HG02885 (cell line): ENCODE measurements around the gene REEP1.
A peak's percentile ranks its signal among the peaks of the same experiment; 100 is the strongest.
"Not testable (repeated sequence)": the region's sequence is repeated elsewhere in the genome, so short reads cannot be mapped to it uniquely, and the experiment has no call there.

ENCODE experiments used
- ATAC-seq: cut with Tn5 transposase; IDR thresholded peaks from one replicate; pipeline ENCODE4 v1.9.1; 2021; ENCODE audit warnings: mild to moderate bottlenecking; ENCODE audit not compliant: unreplicated experiment, poor library complexity

Gene REEP1

DNA sequence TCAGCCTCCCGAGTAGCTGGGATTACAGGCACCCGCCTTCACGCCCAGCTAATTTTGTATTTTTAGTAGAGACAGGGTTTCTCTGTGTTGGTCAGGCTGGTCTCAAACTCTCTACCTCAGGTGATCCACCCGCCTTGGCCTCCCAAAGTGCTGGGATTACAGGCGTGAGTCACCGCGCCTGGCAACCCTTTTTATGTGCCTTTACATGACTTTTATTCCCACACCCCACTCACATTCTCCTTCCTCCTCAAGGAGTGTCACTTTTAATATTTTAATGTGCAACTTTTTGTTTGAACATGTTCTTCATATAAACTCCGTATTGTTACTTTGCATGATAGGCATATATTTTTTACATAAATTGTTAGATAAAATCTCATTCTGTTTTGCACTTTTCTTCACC lies 108.9 kb downstream of the REEP1 start:
- ATAC-seq, result not testable (repeated sequence)

DNA sequence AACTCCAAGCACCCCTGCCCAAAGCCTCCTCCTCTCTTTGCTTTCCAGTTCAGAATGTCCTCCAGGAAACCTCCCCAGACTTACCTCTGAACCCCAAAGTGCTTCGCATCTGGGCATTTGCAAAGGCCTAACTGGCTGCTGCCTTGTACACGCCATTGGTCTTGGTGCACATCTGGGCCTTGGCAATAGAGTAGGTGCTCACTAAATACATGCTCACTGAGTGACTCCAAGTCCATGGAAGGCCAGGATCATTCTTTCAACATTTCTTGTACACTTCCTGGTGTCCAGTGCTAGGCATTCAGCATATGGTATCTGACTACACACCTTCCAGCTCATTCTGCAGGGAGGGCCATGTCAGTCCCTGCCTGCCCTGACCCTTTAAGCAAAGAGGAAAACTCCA lies 109.7 kb downstream of the REEP1 start:
- ATAC-seq, result no peak

DNA sequence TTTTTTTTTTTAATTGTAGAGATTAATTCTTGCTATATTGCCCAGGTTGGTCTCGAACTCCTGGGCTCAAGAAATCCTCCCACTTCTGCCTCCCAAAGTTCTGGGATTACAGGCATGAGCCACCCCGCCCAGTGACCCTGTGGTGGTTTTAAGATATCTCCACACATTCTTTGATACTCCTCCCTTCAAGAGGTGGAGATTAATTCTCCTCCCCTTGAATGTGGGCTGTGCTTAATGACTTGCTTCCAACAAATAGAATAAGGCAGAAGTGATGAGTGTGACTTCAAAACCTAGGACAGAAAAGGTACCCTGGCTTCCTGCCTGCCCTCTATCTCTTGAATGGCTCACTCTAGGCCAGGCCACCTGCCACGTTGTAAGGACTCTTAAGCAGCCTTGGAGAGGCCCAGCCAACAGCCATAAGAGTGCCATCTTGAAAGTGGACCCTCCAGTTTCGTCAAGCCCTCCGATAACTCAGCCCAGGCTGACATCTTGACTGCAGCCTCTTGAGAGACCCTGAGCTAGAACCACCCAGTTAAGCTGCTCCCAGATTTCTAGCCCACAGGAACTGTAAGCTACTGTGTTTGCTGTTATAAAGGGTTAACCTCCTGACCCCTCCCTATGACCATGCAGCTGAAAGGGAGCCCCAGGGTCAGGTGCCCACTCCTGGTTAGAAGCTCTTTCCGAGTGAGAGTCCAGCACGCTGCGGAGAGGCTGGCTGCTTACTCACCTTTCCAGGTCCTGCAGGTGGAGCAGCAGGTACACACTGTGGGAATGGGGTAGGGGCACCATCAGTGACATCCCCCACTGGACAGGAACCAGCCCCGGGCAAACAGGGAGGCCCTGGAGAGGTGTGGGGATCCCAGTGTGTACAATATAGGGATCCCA lies 110.5 kb downstream of the REEP1 start:
- ATAC-seq, result no peak

DNA sequence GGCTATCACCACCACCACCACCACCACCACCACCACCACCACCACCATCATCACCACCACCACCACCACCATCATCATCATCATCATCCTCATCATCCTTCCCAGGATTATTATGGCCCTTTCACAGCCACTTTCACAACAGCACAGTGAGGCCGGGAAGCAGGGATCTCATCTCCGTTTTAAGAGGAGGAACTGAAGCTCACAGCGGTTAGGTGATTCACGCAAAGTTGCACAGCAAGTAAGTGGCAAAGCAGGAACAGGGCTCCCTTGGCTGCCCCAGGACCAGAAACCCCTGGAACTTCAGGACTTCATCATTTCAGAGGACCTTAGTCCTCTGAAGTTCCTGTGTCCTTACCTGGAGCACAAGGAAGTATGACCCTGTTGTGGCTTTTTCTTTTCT lies 111.4 kb downstream of the REEP1 start:
- no peak for ATAC-seq

DNA sequence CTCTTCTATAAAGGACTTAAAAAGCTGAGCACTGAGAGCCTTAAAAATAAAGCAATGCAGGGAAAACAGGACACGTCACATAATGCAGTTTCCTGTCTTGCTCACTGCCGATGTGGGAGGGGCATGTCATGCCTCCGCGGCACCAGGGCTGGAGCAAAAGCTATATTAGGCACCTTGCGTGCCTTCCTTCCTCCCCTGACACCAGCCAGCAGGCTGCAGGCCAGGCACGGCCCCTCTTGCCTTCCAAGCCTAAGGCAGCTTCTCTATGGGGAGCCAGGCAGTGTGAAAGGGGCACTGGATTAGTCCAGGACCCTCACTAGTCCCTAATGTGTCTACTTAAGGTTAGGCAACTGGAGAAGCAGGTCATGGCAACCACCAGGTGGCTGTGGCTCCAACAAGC lies 111.8 kb downstream of the REEP1 start:
- peak; percentile 77 for ATAC-seq

DNA sequence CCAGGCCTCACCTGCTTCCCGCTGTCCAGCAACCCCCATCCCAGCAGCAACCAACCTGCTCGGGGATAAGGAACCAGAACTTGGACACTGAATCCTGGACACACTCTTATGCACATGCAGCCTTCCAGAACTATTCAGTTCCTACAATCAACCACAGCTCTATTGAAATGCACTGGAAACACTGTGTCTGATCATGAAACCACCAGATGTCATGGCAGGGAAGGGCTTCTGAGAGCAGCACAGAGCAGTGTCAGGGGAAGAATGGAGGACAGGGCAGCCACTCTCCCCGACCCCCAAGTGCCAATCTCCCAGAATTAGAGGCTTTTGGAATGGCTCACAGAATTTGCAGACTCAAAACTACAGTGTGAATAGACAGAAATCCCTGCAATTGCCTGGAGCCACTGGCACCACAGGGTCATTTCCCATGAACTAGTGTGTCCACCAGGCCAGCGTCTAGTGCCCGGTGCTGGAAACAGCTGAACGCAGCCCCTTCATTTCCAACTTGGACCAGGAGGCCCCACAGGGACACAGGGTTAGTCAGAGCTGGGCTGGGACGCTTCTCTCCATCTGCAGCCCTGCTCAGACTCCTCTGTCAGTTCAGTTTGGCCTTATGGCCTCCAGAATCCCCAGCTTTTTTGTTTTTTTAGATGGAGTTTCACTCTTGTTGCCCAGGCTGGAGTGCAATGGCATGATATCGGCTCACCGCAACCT lies 112.6 kb downstream of the REEP1 start:
- no peak for ATAC-seq

DNA sequence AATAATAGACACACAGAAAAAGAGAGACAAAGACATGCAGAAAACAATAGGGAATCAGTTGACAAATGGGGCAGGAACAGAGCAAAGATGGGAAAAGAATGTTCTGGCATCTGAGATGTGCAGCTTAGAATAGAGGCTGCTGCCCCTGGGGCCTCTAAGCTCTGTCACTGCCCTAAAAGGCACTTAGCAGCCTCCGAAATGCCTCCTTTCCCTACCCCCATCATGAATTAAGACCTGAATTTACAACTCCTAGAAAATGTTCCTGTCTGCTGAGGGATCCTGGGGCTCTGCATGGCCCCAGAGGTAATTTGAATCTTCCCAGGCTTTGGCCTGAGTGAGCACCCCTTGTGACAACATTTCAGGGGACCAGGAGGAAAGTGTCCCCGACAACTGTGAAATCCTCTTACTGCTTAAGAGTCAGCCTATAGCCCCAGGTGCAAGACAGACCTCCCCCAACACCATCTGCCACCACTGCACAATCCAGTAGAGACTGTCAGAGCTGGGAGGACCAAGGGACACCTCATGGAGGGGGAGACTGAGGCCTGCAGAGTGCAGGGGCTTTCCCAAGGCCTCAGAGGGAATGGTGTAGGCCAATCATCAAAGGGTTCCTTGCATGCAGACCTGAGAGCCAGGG lies 113.4 kb downstream of the REEP1 start:
- no peak for ATAC-seq

DNA sequence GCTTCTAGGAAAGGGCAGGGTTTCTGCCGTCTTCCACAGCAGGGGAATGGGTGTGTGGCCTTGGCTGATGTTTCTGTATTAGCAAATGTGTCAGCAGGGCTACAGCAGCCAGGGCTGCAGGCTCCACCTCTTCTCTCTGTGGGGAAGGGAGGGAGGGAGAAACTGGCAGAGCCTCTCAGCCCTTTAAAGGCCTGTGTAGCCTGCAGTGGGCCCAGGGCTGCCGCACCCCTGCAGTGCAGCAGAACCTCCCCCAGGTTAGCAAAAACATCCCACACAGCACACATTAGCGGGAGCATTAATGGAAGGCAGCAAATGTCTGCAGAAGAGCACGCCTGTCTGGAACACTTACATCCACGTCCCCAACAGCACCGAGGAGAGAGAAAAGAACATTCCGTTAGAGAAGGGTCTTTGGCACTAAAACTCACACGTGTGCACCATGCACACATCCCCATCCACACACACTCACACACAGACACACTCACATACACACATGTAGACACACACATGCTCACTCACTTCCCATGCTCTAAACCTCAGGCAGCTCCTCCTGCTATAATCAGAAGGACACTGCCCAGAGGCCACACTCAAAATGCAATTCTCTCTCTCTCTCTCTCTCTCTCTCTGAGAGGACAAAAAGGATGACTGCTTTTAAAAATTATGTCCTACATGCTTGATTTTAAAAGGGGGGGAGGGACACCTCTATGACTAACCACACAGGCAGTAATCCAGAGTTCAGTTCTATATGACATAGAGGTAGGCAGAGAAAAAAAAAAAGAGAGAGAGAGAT lies 114.1 kb downstream of the REEP1 start:
- ATAC-seq, result no peak

DNA sequence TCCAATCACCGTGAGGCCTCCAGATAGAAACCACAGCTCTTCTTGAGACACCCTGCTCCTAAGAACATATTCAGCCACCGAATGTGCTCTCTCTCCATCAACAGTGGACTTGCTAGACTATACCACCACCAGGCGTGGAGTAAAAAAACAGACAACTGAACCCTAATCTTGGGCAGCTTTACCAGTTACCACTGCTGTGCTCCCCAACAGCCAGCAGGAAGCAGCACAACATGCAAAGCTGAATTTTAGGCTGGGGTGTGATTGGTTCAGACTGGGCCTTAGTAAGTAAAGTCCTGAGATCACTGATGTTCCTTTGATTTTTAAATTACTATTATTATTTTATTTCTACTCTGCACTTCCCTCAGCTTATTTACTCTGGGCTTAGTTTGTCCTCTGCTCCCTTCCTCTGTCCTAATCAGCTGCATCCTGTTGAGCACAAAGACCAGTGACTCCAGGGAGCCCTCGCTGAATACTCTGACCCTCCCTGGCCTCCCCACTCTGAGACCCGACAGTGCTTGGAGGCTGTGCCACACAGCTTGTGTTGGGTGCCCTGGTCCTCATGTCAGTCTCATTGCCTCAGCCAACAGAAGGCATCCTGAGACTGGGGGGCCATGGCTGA lies 116.3 kb downstream of the REEP1 start:
- peak; percentile 36 for ATAC-seq

DNA sequence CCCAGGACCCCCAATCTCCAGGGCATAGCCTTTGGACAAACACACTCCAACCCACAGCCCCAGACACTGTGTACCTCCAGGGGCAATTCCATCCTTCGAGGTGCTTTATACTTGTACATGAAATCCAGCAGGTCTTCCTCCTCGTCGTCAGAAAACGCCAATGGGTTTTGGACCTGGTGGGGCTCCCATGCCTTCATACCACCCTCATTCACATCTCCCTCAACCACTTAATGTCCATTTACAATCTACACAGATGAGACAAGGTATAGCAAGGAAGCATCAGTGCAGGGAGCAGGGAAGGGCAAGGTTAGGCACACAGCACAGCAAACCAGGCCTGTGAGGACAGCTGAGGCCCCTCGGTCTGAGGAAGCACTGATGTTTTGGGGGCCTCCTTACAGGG lies 117.5 kb downstream of the REEP1 start:
- no peak for ATAC-seq

DNA sequence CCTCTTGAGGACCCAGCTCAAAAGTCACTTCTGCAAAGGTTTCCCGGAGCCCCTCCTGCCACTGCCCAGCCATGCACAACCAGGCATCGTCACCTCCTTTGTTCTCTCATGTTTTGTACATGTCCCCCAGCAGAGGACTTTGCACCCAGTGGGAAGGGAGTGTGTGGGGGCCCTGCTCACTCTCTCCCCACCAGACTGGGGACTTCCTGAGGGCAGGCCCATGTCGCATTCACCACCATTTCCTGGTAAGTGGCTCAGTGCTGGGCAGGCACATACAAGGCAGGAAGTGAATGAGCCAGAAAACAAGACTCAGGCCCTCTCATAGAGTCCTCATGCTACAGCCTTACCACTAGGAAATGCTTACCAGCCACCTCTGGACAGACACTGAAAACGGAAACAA lies 119.3 kb downstream of the REEP1 start:
- no peak for ATAC-seq

DNA sequence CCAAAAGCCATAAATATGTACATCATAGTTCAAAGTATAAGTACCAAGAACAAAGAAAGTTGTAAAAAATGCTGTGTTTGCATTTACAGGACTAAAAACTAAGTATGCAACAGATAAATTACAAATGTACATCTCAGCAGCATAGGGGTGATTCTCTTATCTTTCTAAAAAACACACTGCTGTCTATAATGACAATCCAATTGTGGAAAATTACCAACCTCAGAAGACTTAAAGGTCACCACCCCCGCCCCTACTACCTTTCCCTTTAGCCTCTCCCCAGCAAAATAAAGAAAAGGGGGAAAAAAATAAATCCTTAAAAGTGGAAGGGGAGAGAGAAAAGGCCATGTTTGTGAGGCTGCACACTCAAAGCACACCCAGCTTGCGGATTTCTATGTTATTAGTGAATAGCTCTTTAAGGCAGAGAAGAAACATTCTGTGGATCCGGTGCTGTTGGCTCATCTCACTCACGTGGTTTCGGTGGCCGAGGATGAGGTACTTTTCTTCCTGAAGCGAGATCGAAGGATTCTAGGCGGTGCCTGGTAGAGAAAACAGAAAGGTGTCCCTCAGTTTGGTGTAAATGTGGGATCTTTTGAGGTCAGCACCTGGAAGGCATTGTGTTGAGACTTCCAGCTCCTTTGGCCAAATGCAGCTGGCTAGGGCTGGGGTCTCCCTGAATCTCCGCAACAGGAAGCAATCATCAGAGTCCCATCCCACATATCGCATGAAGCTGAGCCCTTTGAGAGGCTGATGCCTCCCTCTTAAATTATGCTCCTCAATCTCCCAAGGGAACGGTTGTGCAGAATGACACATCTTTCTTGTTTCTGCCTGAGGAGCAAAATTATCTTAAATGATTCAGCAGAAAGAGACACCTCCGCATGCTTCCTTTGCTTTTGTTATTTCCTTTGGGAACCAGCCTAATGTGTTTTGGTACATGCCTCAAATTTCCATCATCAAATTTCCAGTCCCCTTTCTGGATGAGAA lies 120.6 kb downstream of the REEP1 start:
- ATAC-seq, result no peak

DNA sequence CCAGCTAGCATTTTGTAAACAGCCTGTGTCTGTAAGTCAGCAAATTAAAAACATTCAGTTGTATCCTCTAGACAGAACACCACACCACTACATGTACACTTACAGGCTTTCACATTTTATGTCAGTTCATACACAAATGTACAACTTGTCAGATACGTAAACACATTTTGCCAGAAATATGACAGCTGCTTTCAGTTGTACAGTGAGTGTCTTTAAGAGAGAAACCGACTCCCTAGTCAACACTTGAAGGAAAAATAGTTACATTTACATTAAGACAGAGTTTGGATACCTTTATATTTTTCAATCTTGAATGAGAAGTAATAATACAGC lies 123.0 kb downstream of the REEP1 start:
- ATAC-seq, result no peak

DNA sequence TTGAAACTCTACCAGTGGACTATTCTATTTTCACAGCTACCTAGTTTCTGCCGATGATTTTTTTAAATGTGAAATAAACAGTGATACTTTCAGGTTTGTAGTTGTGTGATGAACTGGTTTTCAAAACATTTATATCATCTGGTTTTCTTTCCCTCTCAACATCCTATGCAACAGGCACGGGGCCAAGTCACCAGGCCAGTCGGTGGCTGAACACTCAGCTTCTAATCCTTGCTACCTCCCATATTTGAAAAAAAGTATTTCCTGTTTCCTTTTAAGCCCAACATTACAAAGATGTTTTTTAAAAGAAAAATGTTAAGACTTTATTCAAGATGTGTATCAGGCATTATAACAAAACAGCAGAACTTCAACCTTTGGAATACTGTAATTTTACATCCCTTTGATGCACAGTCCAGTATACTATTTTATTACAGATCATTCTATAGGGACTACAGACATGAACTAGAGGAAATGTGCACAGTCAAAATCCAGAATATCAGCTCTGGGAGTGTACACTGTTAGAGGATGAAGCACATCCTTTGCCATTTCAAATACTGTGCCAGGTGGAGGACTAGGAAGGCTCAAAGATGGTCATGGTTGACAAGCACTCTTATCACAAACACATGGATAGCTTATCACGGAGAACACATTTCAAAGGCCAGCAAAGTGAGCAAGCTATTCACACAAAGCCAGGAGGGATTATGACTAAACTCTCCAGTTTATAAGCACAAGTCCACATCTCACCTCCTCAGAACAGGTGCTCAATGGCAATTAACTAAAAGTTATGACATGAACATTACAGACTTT lies 123.5 kb downstream of the REEP1 start:
- no peak for ATAC-seq

DNA sequence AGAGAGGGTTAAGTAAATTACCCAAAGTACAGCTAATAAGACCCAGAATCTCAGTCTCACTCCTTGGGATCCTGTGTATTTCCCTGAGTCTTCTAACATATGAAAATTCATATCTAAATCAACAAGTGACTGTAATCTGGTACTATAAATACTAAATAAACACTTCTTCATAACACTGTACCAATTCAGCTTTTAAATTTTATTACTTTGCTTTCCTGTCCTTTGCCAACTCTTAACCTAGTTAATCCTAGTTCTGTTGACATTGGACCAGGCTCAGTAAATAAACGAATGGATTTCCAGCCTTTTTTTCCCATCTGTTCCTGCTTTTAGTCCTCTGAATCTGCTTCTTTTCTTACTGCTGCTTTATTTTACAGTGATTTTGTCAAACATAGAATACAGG lies 124.4 kb downstream of the REEP1 start:
- no peak for ATAC-seq

DNA sequence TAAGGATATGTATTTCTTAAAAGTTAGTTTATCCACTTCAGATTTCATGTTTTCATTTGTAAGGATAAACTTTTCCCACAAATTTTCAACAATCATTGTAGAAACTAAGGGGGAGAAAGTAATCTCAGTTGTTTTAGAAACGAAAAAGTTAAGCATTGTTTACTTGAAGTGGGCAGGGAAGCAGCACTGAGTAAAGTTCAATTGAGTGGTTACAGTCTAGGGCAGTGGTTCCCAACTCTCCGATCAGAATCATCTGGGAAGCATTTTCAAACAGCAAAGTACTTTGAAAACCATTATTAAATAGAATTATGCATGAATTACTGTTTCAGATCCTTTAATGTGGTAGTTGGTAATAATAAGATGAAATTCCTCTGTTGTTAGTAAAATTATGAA lies 125.6 kb downstream of the REEP1 start:
- no peak for ATAC-seq

DNA sequence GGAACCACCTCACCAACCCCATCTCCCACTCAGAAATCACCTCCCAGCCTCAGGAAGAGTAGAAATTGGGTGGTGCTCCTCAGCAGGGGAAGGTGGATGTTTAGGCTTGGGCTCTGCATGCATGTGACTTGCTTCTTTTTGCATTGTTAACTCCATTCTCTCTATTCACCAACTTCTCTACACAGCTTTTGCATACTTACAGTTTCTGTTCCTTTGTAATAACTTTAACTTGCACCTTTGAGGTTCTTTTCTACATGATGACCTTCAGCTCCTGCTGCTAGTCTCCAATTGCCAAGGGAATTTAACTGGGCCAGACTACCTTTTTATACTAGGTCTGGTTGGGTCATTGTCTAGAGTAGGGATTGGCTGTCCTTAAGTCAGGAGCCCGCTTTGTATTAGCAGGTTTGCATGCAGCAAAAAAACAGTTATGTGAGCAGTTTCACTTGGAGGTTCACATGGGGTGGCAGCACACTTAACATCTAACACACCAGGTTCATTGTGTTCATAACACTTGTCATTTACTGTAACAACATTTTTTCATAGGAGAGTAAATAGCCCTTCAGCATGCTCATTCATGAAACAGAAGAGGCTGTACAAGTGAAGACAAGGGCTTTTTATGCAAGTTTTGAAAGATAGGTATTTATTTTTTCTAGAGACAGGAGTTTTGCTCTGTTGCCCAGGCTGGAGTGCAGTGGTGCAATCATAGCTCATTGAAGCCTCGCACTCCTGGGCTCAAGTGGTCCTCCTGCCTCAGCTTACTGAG lies 126.2 kb downstream of the REEP1 start:
- peak; percentile 50 for ATAC-seq

DNA sequence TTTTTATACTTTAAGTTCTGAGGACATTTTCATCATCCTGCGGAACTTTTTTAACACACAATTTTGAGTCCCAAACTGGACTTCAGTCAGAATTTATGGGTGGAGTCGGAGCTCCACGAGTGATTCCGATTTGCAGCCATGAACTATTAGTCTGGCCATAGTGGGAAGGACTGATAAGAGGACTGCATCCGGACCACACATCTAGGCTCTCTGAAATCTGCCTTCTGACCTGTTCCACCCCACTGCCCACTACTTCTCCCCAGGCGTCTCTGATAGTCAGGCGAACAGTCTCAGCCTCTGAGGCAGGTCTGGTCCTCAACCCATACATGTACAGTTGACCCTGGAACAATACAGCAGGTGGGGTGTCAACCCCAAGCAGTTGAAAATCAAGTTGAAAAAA lies 133.0 kb downstream of the REEP1 start:
- no peak for ATAC-seq
